Measurements from ENCODE around the gene ESR2.

The ESR2 gene

DNA sequence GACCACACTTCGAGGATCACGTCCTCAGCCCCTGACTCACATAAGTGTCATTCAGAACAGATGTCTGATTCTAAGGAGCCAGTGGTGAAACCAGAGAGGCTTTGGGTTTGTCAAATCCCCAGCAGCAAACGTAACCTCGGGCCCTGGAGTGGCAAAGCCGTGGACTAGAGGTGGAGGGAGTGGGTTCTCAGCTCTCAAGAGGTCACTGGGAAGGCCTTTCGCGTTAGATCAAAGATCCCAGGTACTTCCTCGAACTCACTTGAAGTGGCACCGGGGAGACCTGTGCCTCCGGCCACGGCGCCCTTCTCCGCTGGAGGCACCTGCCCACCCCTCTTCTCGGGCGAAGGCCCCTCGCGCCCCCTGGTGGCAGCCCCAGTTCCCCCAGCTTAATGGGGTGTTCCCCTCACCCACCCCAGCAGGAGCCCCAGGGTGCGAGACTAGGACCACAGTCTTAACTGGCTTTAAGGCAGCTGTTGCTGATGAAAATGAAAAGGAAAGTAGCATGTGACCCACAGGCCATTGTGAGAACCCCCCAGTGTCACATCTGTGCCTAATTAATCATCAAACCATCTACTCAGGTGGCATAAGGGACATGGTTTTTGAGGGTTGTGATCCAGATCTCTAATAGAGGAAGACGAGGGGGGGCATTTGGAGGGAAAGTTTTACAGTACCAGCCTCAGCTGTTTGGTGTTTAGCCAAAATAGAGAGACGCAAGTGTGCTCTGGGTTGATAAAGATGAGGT lies 672 bp upstream of the ESR2 start:
- Histone ChIP-seq H3K4me2 (ENCODE audit: low read length) (peak overlapping the region; percentile 98), H3K9me3 (ENCODE audit: control insufficient read depth, insufficient read depth, low read length) (no peaks in the 10 kb centered on the region), H3K27me3 (ENCODE audit: control insufficient read depth, low read length) (no peaks in the 10 kb centered on the region), H3K4me3 (ENCODE audit: low read length) (peak overlapping the region; percentile 71), H3F3A (ENCODE audit: control insufficient read depth, insufficient read depth) (peaks cover 8% of the 10 kb centered on the region; the same call in 1 of the 2 replicates), H3K4me1 (ENCODE audit: control insufficient read depth, low read length) (peaks cover 50% of the 10 kb centered on the region), H3K9me2 (replicated peaks; ENCODE audit: control insufficient read depth, low read length) (no peaks in the 10 kb centered on the region), H3K27ac (ENCODE audit: low read depth, low read length) (peak overlapping the region; percentile 24; the same call in 1 of the 2 replicates), H3K36me3 (ENCODE audit: control insufficient read depth, low read length) (no peaks in the 10 kb centered on the region), H3K79me2 (ENCODE audit: control insufficient read depth, low read length) (peaks cover 10% of the 10 kb centered on the region), H4K20me1 (ENCODE audit: control insufficient read depth, insufficient read depth, low read depth, low read length) (no peaks in the 10 kb centered on the region)
- TF ChIP-seq EZH2phosphoT487 (IDR thresholded peaks at IDR 0.05; ENCODE audit: borderline replicate concordance, low read length), result no peak
- TF ChIP-seq, protein P1, sequence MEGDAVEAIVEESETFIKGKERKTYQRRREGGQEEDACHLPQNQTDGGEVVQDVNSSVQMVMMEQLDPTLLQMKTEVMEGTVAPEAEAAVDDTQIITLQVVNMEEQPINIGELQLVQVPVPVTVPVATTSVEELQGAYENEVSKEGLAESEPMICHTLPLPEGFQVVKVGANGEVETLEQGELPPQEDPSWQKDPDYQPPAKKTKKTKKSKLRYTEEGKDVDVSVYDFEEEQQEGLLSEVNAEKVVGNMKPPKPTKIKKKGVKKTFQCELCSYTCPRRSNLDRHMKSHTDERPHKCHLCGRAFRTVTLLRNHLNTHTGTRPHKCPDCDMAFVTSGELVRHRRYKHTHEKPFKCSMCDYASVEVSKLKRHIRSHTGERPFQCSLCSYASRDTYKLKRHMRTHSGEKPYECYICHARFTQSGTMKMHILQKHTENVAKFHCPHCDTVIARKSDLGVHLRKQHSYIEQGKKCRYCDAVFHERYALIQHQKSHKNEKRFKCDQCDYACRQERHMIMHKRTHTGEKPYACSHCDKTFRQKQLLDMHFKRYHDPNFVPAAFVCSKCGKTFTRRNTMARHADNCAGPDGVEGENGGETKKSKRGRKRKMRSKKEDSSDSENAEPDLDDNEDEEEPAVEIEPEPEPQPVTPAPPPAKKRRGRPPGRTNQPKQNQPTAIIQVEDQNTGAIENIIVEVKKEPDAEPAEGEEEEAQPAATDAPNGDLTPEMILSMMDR (IDR thresholded peaks at IDR 0.05; ENCODE audit: low read depth, low read length, poor library complexity, severe bottlenecking), result peak; percentile 98

- peak overlapping the region; percentile 71 for H3K4me3 ChIP-seq (ENCODE audit: low read length)
- peak overlapping the region; percentile 98 for H3K4me2 ChIP-seq (ENCODE audit: low read length)
- H3K36me3 ChIP-seq (ENCODE audit: control insufficient read depth, low read length), result no peaks in the 10 kb centered on the region
- H3K9me2 ChIP-seq (replicated peaks; ENCODE audit: control insufficient read depth, low read length), result no peaks in the 10 kb centered on the region
- H3K79me2 ChIP-seq (ENCODE audit: control insufficient read depth, low read length), result peaks cover 15% of the 10 kb centered on the region
- peaks cover 52% of the 10 kb centered on the region for H3K4me1 ChIP-seq (ENCODE audit: control insufficient read depth, low read length)
- no peak for TF ChIP-seq EZH2phosphoT487 (IDR thresholded peaks at IDR 0.05; ENCODE audit: borderline replicate concordance, low read length)
- TF ChIP-seq, protein P1 (IDR thresholded peaks at IDR 0.05; ENCODE audit: low read depth, low read length, poor library complexity, severe bottlenecking), result no peak
- H3F3A ChIP-seq (ENCODE audit: control insufficient read depth, insufficient read depth), result peaks cover 8% of the 10 kb centered on the region; the same call in 1 of the 2 replicates
- no peaks in the 10 kb centered on the region for H4K20me1 ChIP-seq (ENCODE audit: control insufficient read depth, insufficient read depth, low read depth, low read length)
- no peak overlapping the region for H3K27ac ChIP-seq (ENCODE audit: low read depth, low read length)
- H3K9me3 ChIP-seq (ENCODE audit: control insufficient read depth, insufficient read depth, low read length), result no peaks in the 10 kb centered on the region
- H3K27me3 ChIP-seq (ENCODE audit: control insufficient read depth, low read length), result no peaks in the 10 kb centered on the region
Observed at GRCh38 chr14:64292197-64292596, 2.0 kb downstream of the ESR2 start.

GRCh38 chr14:64289571-64289970 lies 4.6 kb downstream of the ESR2 start:
- Histone ChIP-seq H3K27ac (ENCODE audit: low read depth, low read length) (no peak overlapping the region), H3K79me2 (ENCODE audit: control insufficient read depth, low read length) (peaks cover 17% of the 10 kb centered on the region), H3K27me3 (ENCODE audit: control insufficient read depth, low read length) (no peaks in the 10 kb centered on the region), H3F3A (ENCODE audit: control insufficient read depth, insufficient read depth) (peaks cover 8% of the 10 kb centered on the region; the same call in 1 of the 2 replicates), H3K4me3 (ENCODE audit: low read length) (no peak overlapping the region), H3K4me1 (ENCODE audit: control insufficient read depth, low read length) (peaks cover 43% of the 10 kb centered on the region), H3K4me2 (ENCODE audit: low read length) (no peak overlapping the region), H3K9me3 (ENCODE audit: control insufficient read depth, insufficient read depth, low read length) (no peaks in the 10 kb centered on the region), H4K20me1 (ENCODE audit: control insufficient read depth, insufficient read depth, low read depth, low read length) (no peaks in the 10 kb centered on the region), H3K9me2 (replicated peaks; ENCODE audit: control insufficient read depth, low read length) (no peaks in the 10 kb centered on the region), H3K36me3 (ENCODE audit: control insufficient read depth, low read length) (no peaks in the 10 kb centered on the region)
- no peak for TF ChIP-seq EZH2phosphoT487 (IDR thresholded peaks at IDR 0.05; ENCODE audit: borderline replicate concordance, low read length)
- TF ChIP-seq, protein P1 (IDR thresholded peaks at IDR 0.05; ENCODE audit: low read depth, low read length, poor library complexity, severe bottlenecking), result no peak

All from DOHH2 (cell line).